Erythroblast (primary cell): ENCODE measurements around the gene MAST2.
A peak's percentile ranks its signal among the peaks of the same experiment; 100 is the strongest.

ENCODE experiments used
- DNase-seq, 2 experiments: peaks; one replicate each; lab custom pipeline; 2025; lab: John Stamatoyannopoulos, UW
- GATA1 ChIP-seq: IDR thresholded peaks from 2 replicates; pipeline ENCODE4 v1.6.1; 2011; ENCODE audit warnings: low read depth, mild to moderate bottlenecking, control low read depth, low read length, moderate library complexity
- POLR2A ChIP-seq: IDR thresholded peaks from 2 replicates; pipeline ENCODE4 v1.6.1; 2011; ENCODE audit warnings: mild to moderate bottlenecking, low read length

MAST2 gene

DNA sequence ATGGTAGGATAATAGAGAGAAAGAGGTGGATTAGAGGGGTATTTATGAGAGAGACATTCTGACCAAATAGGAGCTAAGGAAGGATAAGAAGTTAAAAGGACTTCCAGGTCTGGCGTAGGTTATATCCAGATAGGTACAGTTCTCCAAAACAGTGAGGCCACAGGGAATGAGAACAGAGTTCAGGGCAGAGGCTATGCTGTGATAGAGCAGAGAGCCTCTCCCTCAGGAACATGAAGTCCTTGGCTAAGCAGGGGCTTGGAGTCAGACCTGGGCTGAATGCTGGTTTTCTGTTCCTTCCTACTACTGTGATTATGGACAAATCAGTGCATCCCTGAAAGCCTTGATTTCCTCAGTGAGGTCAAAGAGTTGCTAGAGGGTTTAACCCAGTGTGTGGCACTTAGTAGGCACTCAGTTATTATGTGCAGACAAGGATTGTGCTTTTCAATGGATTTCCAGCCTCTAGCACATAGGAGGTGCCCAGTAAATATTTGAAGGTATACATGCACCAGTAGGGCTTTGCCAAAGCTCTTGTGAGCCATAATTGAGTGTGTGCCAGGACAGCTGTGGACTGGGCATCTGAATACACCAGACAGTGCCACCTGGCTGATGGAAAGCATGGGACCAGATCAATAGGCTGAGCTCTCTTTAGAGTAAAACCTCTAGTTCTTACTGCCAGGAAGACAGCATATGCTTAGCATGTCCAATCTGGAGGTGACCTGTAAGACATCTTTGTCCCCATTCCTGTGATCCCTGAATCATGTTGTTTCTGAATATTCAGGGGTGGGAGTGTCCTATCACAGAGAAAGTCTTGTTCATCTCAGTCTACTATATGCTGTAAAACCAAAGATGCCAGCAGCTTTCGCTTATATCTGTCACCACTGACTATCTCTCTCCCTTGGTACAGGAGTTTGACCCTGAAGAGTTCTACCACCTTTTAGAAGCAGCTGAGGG lies 217.9 kb downstream of the MAST2 start:
- TF ChIP-seq POLR2A (no peak), GATA1 (no peak)

GRCh38 chr1:46026531-46026930 lies 223.1 kb downstream of the MAST2 start:
- DNase-seq, result no peak
- TF ChIP-seq POLR2A (no peak), GATA1 (no peak)

More for the DNA sequence above, 217.9 kb downstream of the MAST2 start:
- no peak for DNase-seq

DNA sequence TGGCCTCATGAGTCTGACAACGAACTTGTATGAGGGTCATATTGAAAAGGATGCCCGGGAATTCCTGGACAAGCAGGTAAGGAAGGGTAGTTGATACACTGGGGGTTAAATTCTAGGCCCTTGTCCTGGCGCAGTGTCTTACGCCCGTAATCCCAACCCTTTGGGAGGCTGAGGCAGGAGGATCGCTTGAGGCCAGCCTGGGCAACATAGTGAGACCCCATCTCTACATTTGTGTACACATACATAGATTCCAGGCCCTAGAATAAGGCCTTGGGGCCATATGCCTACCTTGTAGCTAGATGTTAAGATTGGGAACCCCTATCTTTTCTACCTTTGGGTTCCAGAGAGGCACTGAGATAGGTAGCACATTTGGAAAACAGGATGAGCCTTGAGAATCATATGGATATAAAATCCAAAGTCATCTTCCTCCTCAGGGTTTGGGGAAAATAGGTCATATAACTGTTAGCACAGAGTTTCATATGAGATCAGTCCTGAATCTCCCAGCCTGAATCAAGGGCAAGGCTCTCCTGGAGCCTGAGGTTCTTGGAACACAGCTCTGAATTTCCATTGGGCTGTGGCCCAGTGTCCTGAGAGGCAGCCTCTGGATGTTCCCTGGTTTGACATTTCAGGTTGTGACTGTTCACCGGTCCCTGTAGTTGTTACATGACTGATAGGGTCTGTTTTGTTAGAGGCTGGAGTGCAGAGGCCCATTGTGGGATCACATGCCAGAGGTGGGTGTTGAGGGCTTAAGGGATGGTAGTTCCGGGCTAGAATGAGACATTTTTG lies 224.6 kb downstream of the MAST2 start:
- no peak for DNase-seq
- TF ChIP-seq POLR2A (no peak), GATA1 (no peak)

DNA sequence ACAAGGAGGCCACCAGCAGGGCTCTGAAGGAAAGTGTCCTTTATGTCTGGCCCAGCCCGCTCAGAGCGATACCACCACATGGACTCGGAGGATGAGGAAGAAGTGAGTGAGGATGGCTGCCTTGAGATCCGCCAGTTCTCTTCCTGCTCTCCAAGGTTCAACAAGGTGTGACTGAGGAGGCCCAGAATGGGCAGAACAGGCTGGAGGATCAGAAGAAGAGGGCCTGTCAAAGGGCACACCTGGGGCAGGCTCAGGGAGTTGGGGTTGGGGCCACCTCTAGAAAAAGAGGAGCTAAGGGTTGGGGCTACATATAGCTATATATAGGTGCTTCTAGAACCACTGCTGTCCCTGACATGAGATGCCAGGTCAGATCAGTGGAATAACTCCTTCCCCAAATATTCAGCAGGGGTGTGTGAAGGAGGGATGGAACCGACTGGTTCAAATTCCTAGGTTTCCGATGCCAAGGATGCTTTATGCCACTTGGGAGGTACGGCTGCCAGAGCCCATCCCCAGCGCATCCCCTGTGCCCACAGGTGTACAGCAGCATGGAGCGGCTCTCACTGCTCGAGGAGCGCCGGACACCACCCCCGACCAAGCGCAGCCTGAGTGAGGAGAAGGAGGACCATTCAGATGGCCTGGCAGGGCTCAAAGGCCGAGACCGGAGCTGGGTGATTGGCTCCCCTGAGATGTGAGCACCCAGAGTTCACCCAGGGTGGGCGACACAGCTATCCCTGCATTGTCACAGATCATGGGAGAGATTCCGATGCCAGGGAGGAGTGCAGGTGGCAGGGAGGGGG lies 226.9 kb downstream of the MAST2 start:
- TF ChIP-seq GATA1, result no peak
- TF ChIP-seq POLR2A, result no peak
- DNase-seq, result no peak

- TF ChIP-seq POLR2A (no peak), GATA1 (no peak)
- no peak for DNase-seq
Observed at GRCh38 chr1:46030876-46031660, 227.7 kb downstream of the MAST2 start.

GRCh38 chr1:46034601-46035516 lies 231.4 kb downstream of the MAST2 start:
- TF ChIP-seq POLR2A (no peak), GATA1 (no peak)
- no peak for DNase-seq

DNA sequence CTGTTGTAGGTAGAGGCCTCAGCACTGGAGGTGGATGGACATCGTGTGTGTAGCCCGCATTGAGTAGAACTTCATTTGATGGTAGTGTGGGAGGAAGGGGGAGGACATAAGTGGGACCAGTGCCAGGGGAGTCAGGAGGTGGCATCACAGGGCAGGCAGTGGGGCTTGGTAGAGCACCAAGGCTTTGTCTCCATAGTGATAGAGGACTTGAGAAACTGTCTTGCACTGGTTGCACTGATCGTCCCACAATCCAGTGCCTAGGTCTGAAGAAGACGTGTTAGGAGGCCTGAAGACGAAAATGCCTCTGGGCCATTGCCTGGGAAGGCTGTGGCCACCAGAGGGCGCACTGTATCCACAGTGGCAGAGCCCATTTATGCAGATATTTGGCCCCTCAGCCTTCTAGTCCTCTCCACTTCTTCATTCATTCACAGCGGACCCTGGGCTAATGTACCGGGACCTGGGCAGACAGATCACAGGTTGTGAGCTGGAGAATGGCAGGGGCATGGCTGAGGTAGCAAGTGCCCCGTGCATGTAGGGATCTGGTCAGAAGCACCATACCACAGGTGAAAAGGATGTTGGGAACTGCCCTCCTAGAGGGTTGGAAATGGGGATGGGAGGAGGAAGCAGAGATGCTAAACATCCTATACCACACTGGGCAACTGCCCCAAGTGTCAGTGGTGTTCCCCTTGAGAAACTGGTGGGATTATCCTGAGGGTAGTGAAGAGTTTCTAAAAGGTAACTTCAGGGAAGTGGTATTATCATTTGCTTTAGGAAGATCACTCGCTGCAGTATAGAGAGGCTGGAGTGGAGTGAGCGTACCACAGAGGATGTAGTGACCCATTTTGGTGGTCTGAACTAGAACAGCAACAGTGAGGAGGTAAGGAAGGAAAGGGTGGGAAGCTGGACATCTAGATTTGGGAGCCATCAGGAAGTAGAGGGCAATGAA lies 233.8 kb downstream of the MAST2 start:
- TF ChIP-seq POLR2A (no peak), GATA1 (no peak)
- DNase-seq, result peak; percentile 80 to 90

DNA sequence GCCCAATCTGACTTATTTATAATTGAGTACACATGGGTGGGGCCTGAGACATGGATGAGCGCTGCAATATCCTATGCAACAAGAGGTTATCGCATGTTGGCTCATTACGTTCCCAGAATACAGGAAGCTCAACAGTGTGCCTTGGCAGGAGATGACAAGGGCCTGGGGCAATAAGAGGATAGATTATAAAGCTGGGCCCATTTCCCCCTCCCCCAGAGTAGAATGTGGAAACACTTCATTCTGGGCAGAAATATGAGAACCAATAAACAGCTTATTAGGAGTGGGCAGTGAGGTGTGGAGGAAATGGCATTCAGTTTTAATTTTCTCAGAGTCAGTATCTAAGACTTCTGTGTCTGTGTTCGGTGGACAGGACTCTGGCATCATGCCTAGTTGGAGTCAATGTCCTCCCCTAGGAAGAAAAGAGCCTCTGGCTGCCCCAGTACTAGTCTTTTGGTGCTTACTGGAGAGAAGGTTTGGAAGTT lies 236.2 kb downstream of the MAST2 start:
- TF ChIP-seq POLR2A (no peak), GATA1 (no peak)
- no peak for DNase-seq

DNA sequence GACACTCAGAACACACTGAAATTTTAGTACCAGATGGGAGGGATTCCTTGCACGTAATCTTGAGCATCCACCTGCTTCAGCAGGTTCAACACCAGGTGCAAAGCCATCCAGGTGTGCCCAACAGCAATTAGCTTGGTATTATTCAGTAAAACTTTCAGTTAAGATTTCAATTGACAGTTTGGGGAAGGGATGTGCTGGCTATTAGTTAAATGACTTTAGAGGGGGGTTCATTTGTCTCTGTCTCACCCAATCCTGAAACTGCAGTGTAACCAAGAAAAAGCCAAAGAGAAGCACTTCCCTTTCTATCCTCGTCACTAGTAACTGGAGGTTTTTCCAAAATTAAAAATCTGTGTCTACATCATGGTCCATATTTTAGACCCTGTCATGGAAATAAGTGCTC lies 238.1 kb downstream of the MAST2 start:
- DNase-seq, result no peak
- TF ChIP-seq GATA1 (no peak), POLR2A (no peak)

- DNase-seq, result no peak
Observed at GRCh38 chr1:46041974-46042373, 238.6 kb downstream of the MAST2 start.

More at GRCh38 chr1:46041974-46042373, 238.6 kb downstream of the MAST2 start:
- TF ChIP-seq GATA1 (no peak), POLR2A (no peak)
